GM23248 (cell line): ENCODE results near the gene FCRL2.

Experiments
- EZH2 ChIP-seq: fragments of 200-600 bp; sonication (generic); IDR thresholded peaks from 2 replicates; pipeline ENCODE4 v1.6.1; 2018; ENCODE audit warnings: antibody characterized with exemption, mild to moderate bottlenecking; ENCODE audit not compliant: insufficient read depth, poor library complexity, severe bottlenecking
- EZH2phosphoT487 ChIP-seq: fragments of 200-600 bp; sonication (generic); IDR thresholded peaks from 2 replicates; pipeline ENCODE4 v1.6.1; 2018; ENCODE audit warnings: antibody characterized with exemption, moderate library complexity, mild to moderate bottlenecking, low read depth; ENCODE audit not compliant: insufficient read depth

GRCh38 chr1:157700732-157701131, 76.2 kb downstream of the FCRL2 start, which contains the start of gene FCRL3:
- TF ChIP-seq EZH2 (no peak), EZH2phosphoT487 (no peak)
